Fibroblast of lung (primary cell): ENCODE measurements around the gene GPC3. TPM values are rescaled to one million over a fixed set of nuclear protein-coding genes. Genes with fewer than 3 reads are reported as not detected.

Experiments
- DNase-seq, 2 donors: peaks; one replicate each; pipeline versions ENCODE4 v3.0.0 to v3.0.0-alpha.2; 2010; ENCODE audit warnings: low read depth in 2 of 2
- H2AFZ ChIP-seq: 2 replicates; pipeline ENCODE4 v1.5.1; 2012; ENCODE audit warnings: low read length, control low read depth, inconsistent platforms
- H3K27ac ChIP-seq: 2 replicates; pipeline ENCODE4 v1.5.1; 2011; ENCODE audit warnings: low read length, control low read depth; ENCODE audit not compliant: insufficient read depth
- H3K27me3 ChIP-seq: 2 replicates; pipeline ENCODE4 v1.5.1; 2011; ENCODE audit warnings: mild to moderate bottlenecking, low read length; ENCODE audit not compliant: control insufficient read depth, insufficient read depth
- H3K36me3 ChIP-seq: 2 replicates; pipeline ENCODE4 v1.5.1; 2011; ENCODE audit warnings: low read length; ENCODE audit not compliant: control insufficient read depth, insufficient read depth
- H3K4me1 ChIP-seq: 2 replicates; pipeline ENCODE4 v1.5.1; 2011; ENCODE audit warnings: low read length; ENCODE audit not compliant: control insufficient read depth, insufficient read depth; ENCODE audit errors: extremely low read depth
- H3K4me2 ChIP-seq: 2 replicates; pipeline ENCODE4 v1.5.1; 2011; ENCODE audit warnings: low read length, control low read depth; ENCODE audit not compliant: insufficient read depth; ENCODE audit errors: extremely low read depth
- H3K4me3 ChIP-seq, 4 experiments: fragments of 200-600 bp in 1 of 4; sonication (generic) in 1 of 4; replicated peaks in 1 of 4; 2 replicates each; pipeline ENCODE4 v1.5.1; 2011 to 2016; ENCODE audit warnings: low read length in 4 of 4, low read depth in 3 of 4, mild to moderate bottlenecking in 3 of 4, control low read depth in 2 of 4, inconsistent platforms in 1 of 4, mixed read lengths in 1 of 4; ENCODE audit not compliant: insufficient read depth in 1 of 4; ENCODE audit errors: control extremely low read depth in 1 of 4
- H3K79me2 ChIP-seq: 2 replicates; pipeline ENCODE4 v1.5.1; 2012; ENCODE audit warnings: mild to moderate bottlenecking, low read length, inconsistent platforms; ENCODE audit not compliant: control insufficient read depth, insufficient read depth
- H3K9ac ChIP-seq: 2 replicates; pipeline ENCODE4 v1.5.1; 2011; ENCODE audit warnings: mild to moderate bottlenecking, low read length, control low read depth; ENCODE audit not compliant: insufficient read depth
- H3K9me3 ChIP-seq: 2 replicates; pipeline ENCODE4 v1.5.1; 2012; ENCODE audit warnings: low read depth, low read length; ENCODE audit not compliant: control insufficient read depth, insufficient read depth
- H4K20me1 ChIP-seq: 2 replicates; pipeline ENCODE4 v1.5.1; 2011; ENCODE audit warnings: low read length; ENCODE audit not compliant: control insufficient read depth, insufficient read depth; ENCODE audit errors: extremely low read depth
- CTCF ChIP-seq, 2 donors: IDR thresholded peaks in 1 of 2; conservative IDR thresholded peaks in 1 of 2; 1 replicate in 1 of 2; 2 replicates in 1 of 2; pipeline ENCODE4 v1.5.1; 2011 to 2012; ENCODE audit warnings: low read length in 2 of 2, control low read depth in 1 of 2, inconsistent platforms in 1 of 2, low read depth in 1 of 2, mild to moderate bottlenecking in 1 of 2
- EZH2 ChIP-seq: IDR thresholded peaks from 2 replicates; pipeline ENCODE4 v1.5.1; 2012; ENCODE audit warnings: low read length, control low read depth, mild to moderate bottlenecking; ENCODE audit errors: missing control alignments
- polyA plus RNA-seq, 2 donors: library from polyadenylated mRNA; depleted of rRNA in 1 of 2; stranded (reverse) in 1 of 2; unstranded in 1 of 2; fragments of >200 nt; gene quantifications; 2 replicates each; pipeline ENCODE4 v1.2.1, GENCODE V29; 2011 to 2012; ENCODE audit warnings: missing spikeins in 1 of 2
- total RNA-seq: library from RNA; depleted of rRNA; stranded (reverse); fragments of >200 nt; gene quantifications from 2 replicates; pipeline ENCODE4 v1.2.1, GENCODE V29; 2014

GPC3 gene
- total and polyA plus RNA-seq, 2 donors (not counting 1 experiment from before 2014, with no cell fraction given), result 6.4 to 7.1 TPM

DNA sequence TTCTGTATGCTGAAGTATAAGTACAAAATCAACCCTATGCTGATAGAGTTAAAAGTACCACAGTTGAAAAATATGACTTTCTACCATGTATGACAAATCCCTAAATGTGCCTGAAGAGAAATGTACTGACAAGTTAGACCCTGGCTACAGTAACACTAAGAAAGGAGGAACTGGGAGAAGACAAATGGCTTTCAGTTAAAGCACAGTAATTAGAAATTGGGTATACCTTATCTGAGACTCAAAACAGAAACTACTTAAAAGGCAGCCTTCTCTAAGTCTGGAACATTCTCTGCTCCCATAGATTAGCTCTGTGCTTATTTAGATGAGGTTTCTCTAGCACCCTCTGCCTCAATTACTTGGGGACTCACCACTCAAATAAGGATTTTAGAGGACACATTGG is 189.1 kb downstream of the GPC3 start:
- no peaks in the 10 kb centered on the region for H3K9me3 ChIP-seq
- no peak for TF ChIP-seq CTCF (conservative IDR thresholded peaks at IDR 0.05 in 1 of 2, IDR thresholded peaks at IDR 0.05 in 1 of 2; ENCODE audit: low read depth in 1 of 2, low read length in 2 of 2)
- TF ChIP-seq EZH2, result no peak
- no peaks in the 10 kb centered on the region for H3K36me3 ChIP-seq
- no peaks in the 10 kb centered on the region for H3K27me3 ChIP-seq
- H3K9ac ChIP-seq, result no peak overlapping the region
- no peak overlapping the region for H3K4me2 ChIP-seq
- H3K79me2 ChIP-seq, result no peaks in the 10 kb centered on the region
- H4K20me1 ChIP-seq, result no peaks in the 10 kb centered on the region
- H3K4me3 ChIP-seq, result no peak overlapping the region
- no peak for DNase-seq
- H2AFZ ChIP-seq, result no peak overlapping the region
- no peak overlapping the region for H3K27ac ChIP-seq
- no peaks in the 10 kb centered on the region for H3K4me1 ChIP-seq

GRCh38 chrX:133794126-133794525 is 191.3 kb downstream of the GPC3 start:
- Histone ChIP-seq H3K4me1 (no peaks in the 10 kb centered on the region), H3K27ac (no peak overlapping the region), H3K9ac (no peak overlapping the region), H3K9me3 (no peaks in the 10 kb centered on the region), H2AFZ (no peak overlapping the region), H3K79me2 (no peaks in the 10 kb centered on the region), H3K27me3 (no peaks in the 10 kb centered on the region), H3K36me3 (no peaks in the 10 kb centered on the region), H4K20me1 (no peaks in the 10 kb centered on the region), H3K4me2 (no peak overlapping the region), H3K4me3 (no peak overlapping the region)
- TF ChIP-seq EZH2 (no peak), CTCF (conservative IDR thresholded peaks at IDR 0.05 in 1 of 2, IDR thresholded peaks at IDR 0.05 in 1 of 2; ENCODE audit: low read depth in 1 of 2, low read length in 2 of 2) (no peak)
- DNase-seq, result no peak

GRCh38 chrX:133793626-133794025 is 191.8 kb downstream of the GPC3 start:
- H4K20me1 ChIP-seq, result no peaks in the 10 kb centered on the region
- H3K4me2 ChIP-seq, result no peak overlapping the region
- H3K9ac ChIP-seq, result no peak overlapping the region
- H3K36me3 ChIP-seq, result no peaks in the 10 kb centered on the region
- no peaks in the 10 kb centered on the region for H3K4me1 ChIP-seq
- H3K27me3 ChIP-seq, result no peaks in the 10 kb centered on the region
- no peak for TF ChIP-seq CTCF (conservative IDR thresholded peaks at IDR 0.05 in 1 of 2, IDR thresholded peaks at IDR 0.05 in 1 of 2; ENCODE audit: low read depth in 1 of 2, low read length in 2 of 2)
- TF ChIP-seq EZH2, result no peak
- no peak for DNase-seq
- H3K4me3 ChIP-seq, result no peak overlapping the region
- H2AFZ ChIP-seq, result no peak overlapping the region
- no peaks in the 10 kb centered on the region for H3K9me3 ChIP-seq
- no peaks in the 10 kb centered on the region for H3K79me2 ChIP-seq
- no peak overlapping the region for H3K27ac ChIP-seq
